Stimulated activated CD4-positive, alpha-beta T cell treated with anti-CD3 and anti-CD28 coated beads, Interleukin-4, amount 100 ng/mL, for 1 hour (primary cell): ENCODE results near the gene DIPK1C.

ENCODE experiments used
- DNase-seq: peaks from one replicate; pipeline ENCODE4 v3.0.0-alpha.2; 2020

Gene DIPK1C

GRCh38 chr18:74447404-74448152 lies 9.5 kb downstream of the DIPK1C start:
- no peak for DNase-seq

- DNase-seq: no peak
Observed at GRCh38 chr18:74446631-74447403, 10.3 kb downstream of the DIPK1C start.

GRCh38 chr18:74446178-74446577 lies 10.9 kb downstream of the DIPK1C start:
- DNase-seq: no peak

- DNase-seq: no peak
Observed at GRCh38 chr18:74445585-74445984, 11.5 kb downstream of the DIPK1C start.

GRCh38 chr18:74444104-74444503 lies 13.0 kb downstream of the DIPK1C start:
- DNase-seq: no peak

GRCh38 chr18:74440808-74441427 lies 16.2 kb downstream of the DIPK1C start:
- no peak for DNase-seq

- no peak for DNase-seq
Observed at GRCh38 chr18:74438091-74438490, 19.0 kb downstream of the DIPK1C start.

- no peak for DNase-seq
Observed at GRCh38 chr18:74436158-74436769, 20.8 kb downstream of the DIPK1C start.

GRCh38 chr18:74435740-74436139 lies 21.4 kb downstream of the DIPK1C start:
- no peak for DNase-seq

GRCh38 chr18:74434466-74434865 lies 22.6 kb downstream of the DIPK1C start:
- no peak for DNase-seq

- no peak for DNase-seq
Observed at GRCh38 chr18:74430806-74431571, 26.1 kb downstream of the DIPK1C start.

- no peak for DNase-seq
Observed at GRCh38 chr18:74430231-74430630, 26.9 kb downstream of the DIPK1C start.

- DNase-seq: no peak
Observed at GRCh38 chr18:74429096-74429495, 28.0 kb downstream of the DIPK1C start.

- DNase-seq: no peak
Observed at GRCh38 chr18:74427442-74428112, 29.5 kb downstream of the DIPK1C start.

- DNase-seq: no peak
Observed at GRCh38 chr18:74425876-74426275, 31.2 kb downstream of the DIPK1C start.

- no peak for DNase-seq
Observed at GRCh38 chr18:74425161-74425560, 31.9 kb downstream of the DIPK1C start.

GRCh38 chr18:74422541-74422940 lies 34.6 kb downstream of the DIPK1C start:
- no peak for DNase-seq

GRCh38 chr18:74420926-74421325 lies 36.2 kb downstream of the DIPK1C start:
- DNase-seq: no peak

GRCh38 chr18:74420481-74420880 lies 36.6 kb downstream of the DIPK1C start:
- DNase-seq: no peak

GRCh38 chr18:74419761-74420160 lies 37.3 kb downstream of the DIPK1C start:
- no peak for DNase-seq

- DNase-seq: no peak
Observed at GRCh38 chr18:74418023-74418422, 39.1 kb downstream of the DIPK1C start.

- DNase-seq: no peak
Observed at GRCh38 chr18:74416124-74416523, 41.0 kb downstream of the DIPK1C start.
